ENCODE measurements around the gene PKDREJ. TPM values are rescaled to one million over a fixed set of nuclear protein-coding genes. Genes with fewer than 3 reads are reported as not detected.
A peak's percentile ranks its signal among the peaks of the same experiment; 100 is the strongest.

Gene PKDREJ
- total and polyA plus RNA-seq, 12 donors: 0.01 to 0.23 (median 0.10) TPM; not detected in 1

DNA sequence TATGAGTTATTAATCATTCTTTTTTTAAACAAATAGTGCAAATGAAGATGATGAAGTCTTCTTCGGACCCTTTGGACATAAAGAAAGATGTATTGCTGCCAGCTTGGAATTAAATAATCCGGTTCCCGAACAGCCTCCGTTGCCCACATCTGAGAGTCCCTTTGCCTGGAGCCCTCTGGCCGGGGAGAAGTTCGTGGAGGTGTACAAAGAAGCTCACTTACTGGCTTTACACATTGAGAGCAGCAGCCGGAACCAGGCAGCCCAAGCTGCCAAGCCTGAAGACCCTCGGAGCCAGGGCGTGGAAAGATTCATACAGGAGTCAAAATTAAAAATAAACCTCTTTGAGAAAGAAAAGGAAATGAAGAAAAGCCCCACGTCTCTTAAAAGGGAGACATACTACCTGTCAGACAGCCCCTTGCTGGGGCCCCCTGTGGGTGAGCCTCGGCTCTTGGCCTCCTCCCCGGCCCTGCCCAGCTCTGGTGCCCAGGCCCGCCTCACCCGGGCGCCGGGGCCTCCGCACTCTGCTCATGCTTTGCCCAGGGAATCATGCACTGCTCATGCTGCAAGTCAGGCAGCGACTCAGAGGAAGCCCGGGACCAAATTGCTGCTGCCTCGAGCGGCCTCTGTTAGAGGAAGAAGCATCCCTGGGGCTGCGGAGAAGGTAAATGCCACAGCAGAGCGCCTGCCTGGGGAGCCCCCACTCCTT, 45.3 kb upstream of the PKDREJ start:
- TF ChIP-seq, protein P1, sequence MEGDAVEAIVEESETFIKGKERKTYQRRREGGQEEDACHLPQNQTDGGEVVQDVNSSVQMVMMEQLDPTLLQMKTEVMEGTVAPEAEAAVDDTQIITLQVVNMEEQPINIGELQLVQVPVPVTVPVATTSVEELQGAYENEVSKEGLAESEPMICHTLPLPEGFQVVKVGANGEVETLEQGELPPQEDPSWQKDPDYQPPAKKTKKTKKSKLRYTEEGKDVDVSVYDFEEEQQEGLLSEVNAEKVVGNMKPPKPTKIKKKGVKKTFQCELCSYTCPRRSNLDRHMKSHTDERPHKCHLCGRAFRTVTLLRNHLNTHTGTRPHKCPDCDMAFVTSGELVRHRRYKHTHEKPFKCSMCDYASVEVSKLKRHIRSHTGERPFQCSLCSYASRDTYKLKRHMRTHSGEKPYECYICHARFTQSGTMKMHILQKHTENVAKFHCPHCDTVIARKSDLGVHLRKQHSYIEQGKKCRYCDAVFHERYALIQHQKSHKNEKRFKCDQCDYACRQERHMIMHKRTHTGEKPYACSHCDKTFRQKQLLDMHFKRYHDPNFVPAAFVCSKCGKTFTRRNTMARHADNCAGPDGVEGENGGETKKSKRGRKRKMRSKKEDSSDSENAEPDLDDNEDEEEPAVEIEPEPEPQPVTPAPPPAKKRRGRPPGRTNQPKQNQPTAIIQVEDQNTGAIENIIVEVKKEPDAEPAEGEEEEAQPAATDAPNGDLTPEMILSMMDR (IDR thresholded peaks at IDR 0.05): no peak
- no peak overlapping the region for H3K4me3 ChIP-seq
- DNase-seq (no peak), ATAC-seq (peak in 2 of 8 donors; percentile 32 to 38)
- 84 to 92% methylated on average over 22 to 23 of the region's 23 CpGs for WGBS, 2 donors
- H3K27me3 ChIP-seq: no peaks in the 10 kb centered on the region
- H3K36me3 ChIP-seq: peaks cover 0 to 26% (median 0%) of the 10 kb centered on the region in 9 donors
- H3K9me3 ChIP-seq: no peaks in the 10 kb centered on the region
- peaks cover 0 to 10% (median 0%) of the 10 kb centered on the region in 9 donors for H3K4me1 ChIP-seq
- no peak overlapping the region for H3K27ac ChIP-seq
- intact Hi-C loops (cut with DNase I): no loop called here

- H3K27me3 ChIP-seq: no peaks in the 10 kb centered on the region
- intact Hi-C loops (cut with DNase I): loop anchor here in 2 of 10 donors (5.0 kb wide), 3 partner anchors 36 to 311 kb away; partner anchors contain the start of gene TTC38 (in 1 of the 2)
- ATAC-seq: no peak
- no peak for DNase-seq
- peaks cover 0 to 6% (median 0%) of the 10 kb centered on the region in 9 donors for H3K36me3 ChIP-seq
- no peak overlapping the region for H3K27ac ChIP-seq
- 87 to 92% methylated on average over 7 of the region's 7 CpGs for WGBS, 2 donors
- no peaks in the 10 kb centered on the region for H3K9me3 ChIP-seq
- no peak overlapping the region for H3K4me3 ChIP-seq
- TF ChIP-seq, protein P1 (IDR thresholded peaks at IDR 0.05): no peak
- H3K4me1 ChIP-seq: peaks cover 0 to 4% (median 0%) of the 10 kb centered on the region in 9 donors
Measured at GRCh38 chr22:46303347-46303965, 40.3 kb upstream of the PKDREJ start.

GRCh38 chr22:46300491-46300890, 37.3 kb upstream of the PKDREJ start:
- H3K4me3 ChIP-seq: no peak overlapping the region
- H3K4me1 ChIP-seq: peaks cover 11 to 29% (median 17%) of the 10 kb centered on the region in 9 donors
- H3K27me3 ChIP-seq: no peaks in the 10 kb centered on the region
- ATAC-seq (no peak), DNase-seq (no peak)
- TF ChIP-seq, protein P1 (IDR thresholded peaks at IDR 0.05): no peak
- H3K36me3 ChIP-seq: peaks cover 0 to 3% (median 0%) of the 10 kb centered on the region in 9 donors
- intact Hi-C loops (cut with DNase I): loop anchor here in 2 of 10 donors (5.0 kb wide), 3 partner anchors 33 to 308 kb away; partner anchors contain the start of gene TTC38 (in 1 of the 2)
- no peak overlapping the region for H3K27ac ChIP-seq
- 95 to 99% methylated on average over 7 of the region's 7 CpGs for WGBS, 2 donors
- no peaks in the 10 kb centered on the region for H3K9me3 ChIP-seq

- Histone ChIP-seq H3K4me1 (peaks cover 11 to 34% (median 18%) of the 10 kb centered on the region in 9 donors), H3K27ac (no peak overlapping the region), H3K4me3 (peak overlapping the region in 2 of 10 donors; percentile 11 to 24), H3K27me3 (no peaks in the 10 kb centered on the region), H3K36me3 (peaks cover 0 to 3% (median 0%) of the 10 kb centered on the region in 9 donors), H3K9me3 (no peaks in the 10 kb centered on the region)
- intact Hi-C loops (cut with DNase I): loop anchor here in 4 of 10 donors (5.0 kb wide), 5 partner anchors 47 to 287 kb away; partner anchors contain the start of gene CDPF1 (in 2 of the 4)
- no peak for ATAC-seq
- TF ChIP-seq, protein P1 (IDR thresholded peaks at IDR 0.05): no peak
- no peak for DNase-seq
- 78 to 79% methylated on average over 13 of the region's 13 CpGs for WGBS, 2 donors
Measured at GRCh38 chr22:46299101-46299500, 36.0 kb upstream of the PKDREJ start.

Measured in heart right ventricle (tissue), 16 donors.